ENCODE results near the gene ZMPSTE24.

GRCh38 chr1:40313958-40314720, 56.1 kb downstream of the ZMPSTE24 start:
- no peak for TF ChIP-seq CTCF (IDR thresholded peaks at IDR 0.05; ENCODE audit: low read depth, low read length, poor library complexity, severe bottlenecking)
- no peak for TF ChIP-seq EZH2phosphoT487 (IDR thresholded peaks at IDR 0.05; ENCODE audit: borderline replicate concordance, low read length)
